ENCODE data around the gene DNMT3B. TPM values are rescaled to one million over a fixed set of nuclear protein-coding genes. Genes with fewer than 3 reads are reported as not detected.
"Not testable (repeated sequence)": the region's sequence is repeated elsewhere in the genome, so short reads cannot be mapped to it uniquely, and the experiment has no call there.

Gene DNMT3B
- total RNA-seq, 1 experiment from 2014 or later, result 7.3 TPM

- H3K36me3 ChIP-seq (ENCODE audit: low read depth, low read length), result no peaks in the 10 kb centered on the region
- H3K79me2 ChIP-seq (ENCODE audit: low read length), result peaks cover 19% of the 10 kb centered on the region
- no peaks in the 10 kb centered on the region for H3K27me3 ChIP-seq (ENCODE audit: low read length)
- H3K27ac ChIP-seq (ENCODE audit: low read length), result no peak overlapping the region
- peak overlapping the region; percentile 74; the same call in 1 of the 2 replicates for H2AFZ ChIP-seq (ENCODE audit: low read length)
- ChIA-PET CTCF (interaction anchor here (0.6 to 0.7 kb wide), 2 partner anchors 10 to 18 kb away, joined by 3 to 11 read pairs; no protein-coding TSS in a partner anchor), POLR2A (ENCODE audit: unreplicated experiment) (no interaction called here)
- no peak overlapping the region for H3K9ac ChIP-seq (ENCODE audit: low read length)
- ATAC-seq (no peak), DNase-seq (no peak)
- H4K20me1 ChIP-seq (ENCODE audit: low read length), result no peaks in the 10 kb centered on the region
- no peak for TF ChIP-seq EZH2phosphoT487 (IDR thresholded peaks at IDR 0.05; ENCODE audit: borderline replicate concordance, low read length)
- TF ChIP-seq CTCF (conservative IDR thresholded peaks at IDR 0.05; ENCODE audit: low read depth, low read length), result no peak
- peak overlapping the region; percentile 99 for H3K4me2 ChIP-seq (ENCODE audit: low read length)
- intact Hi-C loops (cut with micrococcal nuclease), result no loop called here
- peak overlapping the region; percentile 98 for H3K4me3 ChIP-seq (ENCODE audit: low read length)
- peaks cover 17% of the 10 kb centered on the region for H3K4me1 ChIP-seq (ENCODE audit: insufficient read depth, low read length)
- H3K9me3 ChIP-seq (ENCODE audit: low read length), result no peaks in the 10 kb centered on the region
- no peaks in the 10 kb centered on the region for H3K9me2 ChIP-seq (replicated peaks; ENCODE audit: low read length)
- no peaks in the 10 kb centered on the region for H3F3A ChIP-seq (ENCODE audit: low read length, unreplicated experiment)
- TSS peak; percentile 31 for BruUV-seq (replicated peaks)
Measured at GRCh38 chr20:32764005-32764960, 2.1 kb downstream of the DNMT3B start.

GRCh38 chr20:32765230-32765875 is 3.2 kb downstream of the DNMT3B start:
- H3K9me3 ChIP-seq (ENCODE audit: low read length); H4K20me1 ChIP-seq (ENCODE audit: low read length); H3F3A ChIP-seq (ENCODE audit: low read length, unreplicated experiment); H3K36me3 ChIP-seq (ENCODE audit: low read depth, low read length); H3K27me3 ChIP-seq (ENCODE audit: low read length); ATAC-seq; H2AFZ ChIP-seq (ENCODE audit: low read length); DNase-seq; POLR2A ChIA-PET (ENCODE audit: unreplicated experiment); BruUV-seq (replicated peaks); intact Hi-C loops (cut with micrococcal nuclease); H3K4me3 ChIP-seq (ENCODE audit: low read length); H3K9ac ChIP-seq (ENCODE audit: low read length); H3K4me2 ChIP-seq (ENCODE audit: low read length); CTCF ChIA-PET; H3K9me2 ChIP-seq (replicated peaks; ENCODE audit: low read length); H3K27ac ChIP-seq (ENCODE audit: low read length): not testable (repeated sequence)
- Histone ChIP-seq H3K79me2 (ENCODE audit: low read length) (peaks cover 19% of the 10 kb centered on the region), H3K4me1 (ENCODE audit: insufficient read depth, low read length) (peaks cover 17% of the 10 kb centered on the region)

- H3K27ac ChIP-seq (ENCODE audit: low read length), result no peak overlapping the region
- no peak overlapping the region for H2AFZ ChIP-seq (ENCODE audit: low read length)
- intact Hi-C loops (cut with micrococcal nuclease), result no loop called here
- H3K4me2 ChIP-seq (ENCODE audit: low read length), result no peak overlapping the region
- H3K36me3 ChIP-seq (ENCODE audit: low read depth, low read length), result no peaks in the 10 kb centered on the region
- H3K79me2 ChIP-seq (ENCODE audit: low read length), result peaks cover 22% of the 10 kb centered on the region
- no peaks in the 10 kb centered on the region for H3K9me2 ChIP-seq (replicated peaks; ENCODE audit: low read length)
- H3K27me3 ChIP-seq (ENCODE audit: low read length), result no peaks in the 10 kb centered on the region
- no peak overlapping the region for H3K4me3 ChIP-seq (ENCODE audit: low read length)
- ChIA-PET CTCF (interaction anchor here (0.6 kb wide), 1 partner anchor 27 kb away, joined by 3 read pairs; no protein-coding TSS in a partner anchor), POLR2A (ENCODE audit: unreplicated experiment) (no interaction called here)
- H4K20me1 ChIP-seq (ENCODE audit: low read length), result no peaks in the 10 kb centered on the region
- TF ChIP-seq EZH2phosphoT487 (IDR thresholded peaks at IDR 0.05; ENCODE audit: borderline replicate concordance, low read length) (no peak), EZH2 (IDR thresholded peaks at IDR 0.05; ENCODE audit: low read length, unreplicated experiment) (no peak), CTCF (conservative IDR thresholded peaks at IDR 0.05; ENCODE audit: low read depth, low read length) (no peak)
- H3K9ac ChIP-seq (ENCODE audit: low read length), result no peak overlapping the region
- no peak for ATAC-seq
- no TSS peak for BruUV-seq (replicated peaks)
- no peaks in the 10 kb centered on the region for H3F3A ChIP-seq (ENCODE audit: low read length, unreplicated experiment)
- H3K9me3 ChIP-seq (ENCODE audit: low read length), result no peaks in the 10 kb centered on the region
- peaks cover 10% of the 10 kb centered on the region for H3K4me1 ChIP-seq (ENCODE audit: insufficient read depth, low read length)
- no peak for DNase-seq
Measured at GRCh38 chr20:32767418-32768198, 5.4 kb downstream of the DNMT3B start.
